ENCODE data around the gene TCTA.
A peak's percentile ranks its signal among the peaks of the same experiment; 100 is the strongest.

The TCTA gene

DNA sequence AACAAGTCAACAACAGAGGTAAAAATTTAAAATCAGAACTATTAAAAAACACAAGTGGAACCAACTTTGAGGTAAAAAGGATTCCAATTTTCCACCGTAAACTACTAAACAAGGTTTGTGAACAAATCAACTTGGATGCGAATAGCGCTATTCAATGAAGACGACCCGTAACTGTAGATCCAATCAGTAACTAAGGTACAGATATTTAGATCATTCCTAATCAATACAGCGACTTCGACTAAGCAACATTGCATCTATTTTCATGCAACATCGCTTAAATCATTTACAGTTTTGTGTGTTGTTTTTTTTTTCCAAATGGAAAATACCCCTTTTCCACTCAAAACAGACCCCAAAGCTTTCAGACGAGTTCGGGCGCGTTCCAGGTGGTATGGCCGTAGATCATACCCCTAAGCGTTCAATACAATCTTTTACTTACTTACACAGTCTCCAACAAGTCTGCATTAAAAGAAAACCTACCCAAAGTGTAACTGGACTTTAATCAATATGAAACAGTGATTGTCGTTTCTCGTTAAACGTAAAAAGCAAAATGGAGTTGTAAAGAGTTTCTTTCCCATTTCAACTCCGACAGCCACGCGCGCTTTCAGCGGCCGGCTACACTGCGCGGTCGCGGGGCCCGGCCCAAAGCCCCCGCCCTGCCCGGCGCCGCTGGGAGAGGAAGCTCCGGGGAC is 1.2 kb upstream of the TCTA start:
- DNase-seq, result no peak

DNA sequence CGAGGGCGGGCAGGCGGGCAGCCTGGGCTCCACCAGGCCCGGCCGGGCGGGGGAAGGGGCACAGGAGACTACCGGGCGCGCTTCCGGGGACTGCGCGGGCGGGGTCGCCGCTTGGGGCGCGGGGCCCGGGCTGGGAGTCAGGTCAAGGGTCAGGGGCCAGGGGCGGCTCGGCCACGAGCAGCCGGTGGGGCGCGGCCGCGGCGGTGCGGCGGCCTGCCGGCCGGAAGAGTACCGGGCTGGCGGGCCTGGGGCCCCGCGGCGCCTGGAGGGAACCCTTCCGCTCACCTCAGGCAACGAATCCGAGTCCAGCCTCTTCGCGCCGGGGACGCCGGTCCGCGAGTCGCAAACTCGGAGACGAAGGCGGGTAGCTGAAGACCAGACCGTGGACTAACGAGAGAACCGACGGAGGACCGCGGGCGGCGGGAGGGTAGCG is 672 bp upstream of the TCTA start:
- DNase-seq, result no peak

- DNase-seq, result peak in 1 of 2 experiments; percentile 27
Measured at GRCh38 chr3:49412632-49413337, 562 bp downstream of the TCTA start.

GRCh38 chr3:49413338-49413734 is 1.1 kb downstream of the TCTA start:
- DNase-seq, result no peak

GRCh38 chr3:49414753-49415152 is 2.5 kb downstream of the TCTA start:
- no peak for DNase-seq

DNA sequence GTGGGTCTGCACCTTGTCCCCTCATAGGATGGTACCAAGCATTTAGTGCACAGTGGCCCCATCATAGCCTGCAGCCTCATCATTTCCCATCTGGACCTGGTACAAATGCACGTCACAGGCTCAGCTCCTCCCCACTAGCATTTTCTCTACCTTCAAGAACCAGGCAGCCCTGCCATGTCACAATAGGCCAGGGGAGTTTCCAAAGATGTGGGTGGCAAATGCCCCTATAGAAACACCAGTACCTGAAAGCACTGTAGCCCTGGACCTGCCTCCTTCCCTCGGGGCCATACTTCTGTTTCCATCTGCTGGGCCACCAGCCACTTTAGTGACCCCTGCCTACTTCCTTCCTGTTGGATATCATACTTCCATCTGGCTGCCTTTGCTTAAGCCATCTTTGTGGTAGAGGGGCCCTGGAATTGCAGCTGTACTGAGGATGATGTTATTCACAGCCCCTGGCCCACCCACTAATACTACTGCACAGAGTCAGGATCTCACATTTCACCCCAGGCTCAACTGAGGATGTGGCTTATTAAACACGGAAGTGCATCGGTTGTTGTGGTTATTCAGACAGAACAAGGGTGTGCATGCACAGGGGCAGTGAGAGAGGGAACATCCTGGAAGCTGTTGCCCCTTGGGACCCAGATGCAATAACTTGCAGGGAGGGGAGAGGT is 3.8 kb downstream of the TCTA start:
- DNase-seq, result peak; percentile 61 to 71

GRCh38 chr3:49416867-49417266 is 4.6 kb downstream of the TCTA start:
- no peak for DNase-seq

DNA sequence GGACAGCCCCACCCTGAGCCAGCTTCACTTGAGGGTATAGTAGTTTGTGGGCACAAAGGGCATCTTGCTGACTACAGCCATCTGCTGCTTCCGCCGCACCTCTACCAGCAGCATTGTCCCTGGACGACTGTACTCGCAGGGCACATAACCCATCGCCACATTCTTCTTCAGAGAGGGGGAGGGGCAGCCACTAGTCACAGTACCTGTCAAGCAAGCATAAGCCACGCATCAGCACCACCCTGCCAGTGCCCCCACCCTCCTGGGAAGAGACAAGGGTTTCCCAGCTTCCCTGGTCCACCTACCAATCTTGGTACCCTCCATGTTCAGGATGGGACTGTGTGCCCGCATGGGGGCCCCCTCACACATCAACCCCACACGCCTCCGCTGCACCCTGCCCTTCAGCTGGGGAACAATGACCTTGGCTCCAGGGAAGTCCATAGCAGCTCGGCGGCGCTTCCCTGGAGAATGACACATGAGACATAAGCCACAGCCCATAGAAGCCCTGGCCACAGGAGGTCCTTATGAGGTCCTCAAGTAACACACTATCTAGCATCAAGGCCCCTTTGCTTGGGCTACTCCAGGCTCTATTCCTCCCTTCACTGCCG is 5.4 kb downstream of the TCTA start:
- DNase-seq, result no peak

GRCh38 chr3:49421890-49422378 is 9.7 kb downstream of the TCTA start:
- DNase-seq, result peak in 1 of 2 experiments; percentile 34

- DNase-seq, result no peak
Measured at GRCh38 chr3:49422379-49423248, 10.4 kb downstream of the TCTA start, which contains the start of gene AMT. AMT (minus strand) TSS chr3:49422473; CDS start chr3:49422450, 23 bp downstream.

- no peak for DNase-seq
Measured at GRCh38 chr3:49424816-49425215, 12.6 kb downstream of the TCTA start.

DNA sequence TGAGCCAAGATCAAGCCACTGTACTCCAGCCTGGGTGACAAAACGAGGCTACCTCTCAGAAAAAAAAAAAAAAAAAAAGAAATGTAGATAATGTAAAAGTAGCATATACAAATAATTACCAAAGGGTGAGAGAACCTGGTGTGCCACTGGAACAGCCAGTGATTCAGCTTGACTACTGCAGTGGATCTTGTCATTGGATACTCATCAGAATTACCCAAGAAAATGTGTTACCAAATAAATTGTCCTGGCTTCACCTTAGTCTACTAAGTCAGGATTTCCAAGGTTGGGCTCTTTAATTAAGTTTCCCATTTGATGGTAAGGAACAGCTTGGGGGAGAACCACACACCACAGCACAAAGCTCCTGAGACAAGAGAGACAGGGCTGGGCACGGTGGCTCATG is 15.4 kb downstream of the TCTA start:
- DNase-seq, result no peak

GRCh38 chr3:49428752-49429080 is 16.5 kb downstream of the TCTA start:
- no peak for DNase-seq

GRCh38 chr3:49434731-49435130 is 22.5 kb downstream of the TCTA start:
- no peak for DNase-seq

- DNase-seq, result no peak
Measured at GRCh38 chr3:49445391-49445790, 33.2 kb downstream of the TCTA start.

DNA sequence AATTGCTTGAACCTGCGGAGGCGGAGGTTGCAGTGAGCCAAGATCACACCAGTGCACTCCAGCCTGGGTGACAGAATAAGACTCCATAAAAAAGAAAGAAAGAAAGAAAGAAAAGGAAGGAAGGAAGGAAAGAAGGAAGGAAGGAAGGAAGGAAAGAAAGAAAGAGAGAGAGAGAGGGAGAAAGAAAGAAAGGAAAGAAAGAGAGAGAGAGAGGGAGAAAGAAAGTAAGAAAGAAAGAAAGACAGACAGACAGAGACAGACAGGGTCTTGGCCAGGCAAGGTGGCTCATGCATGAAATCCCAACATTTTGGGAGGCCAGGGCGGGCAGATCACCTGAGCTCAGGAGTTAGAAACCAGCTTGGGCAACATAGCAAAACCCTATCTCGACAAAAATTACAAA is 41.4 kb downstream of the TCTA start:
- no peak for DNase-seq

- no peak for DNase-seq
Measured at GRCh38 chr3:49454458-49454857, 42.2 kb downstream of the TCTA start.

GRCh38 chr3:49454898-49455681 is 42.9 kb downstream of the TCTA start:
- DNase-seq, result no peak

GRCh38 chr3:49456466-49456865 is 44.2 kb downstream of the TCTA start:
- DNase-seq, result no peak

DNA sequence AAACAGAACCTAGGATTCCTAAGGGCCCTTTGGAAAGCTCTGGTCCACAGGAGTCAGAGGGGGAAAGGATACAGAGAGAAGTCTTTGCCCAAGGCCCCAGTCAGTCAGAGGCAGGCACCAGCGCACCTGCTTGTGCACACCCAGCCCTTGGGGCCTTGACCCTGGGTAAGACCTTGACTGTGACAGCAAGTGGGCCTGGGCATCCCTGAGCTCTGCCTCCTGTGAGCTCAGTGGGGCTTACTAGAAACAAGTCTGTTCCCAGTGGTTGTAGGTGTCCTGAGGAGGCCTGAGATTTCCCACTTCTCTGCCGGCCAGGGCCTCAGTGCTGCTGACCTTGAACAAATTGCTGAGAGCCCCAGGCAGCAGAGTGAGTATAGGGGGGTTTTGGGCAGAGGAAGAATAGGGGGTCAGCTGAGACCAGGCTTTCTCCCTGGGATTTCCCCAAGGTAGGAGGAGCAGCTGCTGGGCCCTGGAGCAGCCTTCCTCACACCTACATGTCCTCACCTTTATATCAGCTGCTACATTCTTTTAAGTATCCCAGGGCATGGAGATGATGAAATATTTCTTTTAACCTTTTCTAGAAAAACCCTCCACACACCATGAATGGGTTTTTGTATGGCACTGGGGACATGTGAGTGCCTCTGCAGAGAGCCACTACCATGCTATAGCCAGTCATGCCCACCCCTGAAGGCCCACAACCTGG is 48.1 kb downstream of the TCTA start:
- DNase-seq, result no peak

- DNase-seq, result no peak
Measured at GRCh38 chr3:49460956-49461355, 48.7 kb downstream of the TCTA start.
